ENCODE data around the gene OR7E24. TPM values are rescaled to one million over a fixed set of nuclear protein-coding genes. Genes with fewer than 3 reads are reported as not detected.
"Not testable (repeated sequence)": the region's sequence is repeated elsewhere in the genome, so short reads cannot be mapped to it uniquely, and the experiment has no call there.

The OR7E24 gene
- not detected for total RNA-seq
- not detected for polyA plus RNA-seq
- long read RNA-seq, donor 1 = 0 reads
- long read RNA-seq, donor 2 = 0 reads

GRCh38 chr19:9250630-9251029 lies at the start of gene OR7E24:
OR7E24 (plus strand) TSS chr19:9250930; CDS start chr19:9251044, 114 bp downstream.
- H3K4me1 ChIP-seq = no peaks in the 10 kb centered on the region
- no peak for DNase-seq
- intact Hi-C loops (cut with DNase I; ENCODE audit: low total_unique reads) = no loop called here
- 68 to 87% (median 82%) methylated on average over 1 of the region's 1 CpG for WGBS, 5 donors
- no peak for TF ChIP-seq POLR2AphosphoS5 (IDR thresholded peaks at IDR 0.05)
- no peak for TF ChIP-seq CTCF (IDR thresholded peaks at IDR 0.05 in 8 of 11, conservative IDR thresholded peaks at IDR 0.05 in 3 of 11)
- TF ChIP-seq POLR2A (IDR thresholded peaks at IDR 0.05) = no peak
- H3K27me3 ChIP-seq (replicated peaks in 1 of 7) = no peaks in the 10 kb centered on the region
- H3K9me3 ChIP-seq = peaks cover 0 to 38% (median 4%) of the 10 kb centered on the region in 8 donors
- no peaks in the 10 kb centered on the region for H3K36me3 ChIP-seq
- no peak within 1 kb of the TSS for H3K4me3 ChIP-seq
- H3K27ac ChIP-seq = no peak within 1 kb of the TSS

- intact Hi-C loops (cut with DNase I; ENCODE audit: low total_unique reads) = loop anchor here (5.0 to 10.0 kb wide), 2 partner anchors 61 to 592 kb away; partner anchors contain the start of gene ZNF317
- Histone ChIP-seq H3K4me3 (peak overlapping the region in 5 of 8 donors; percentile 19 to 57 (median 25)), H3K9me3 (no peaks in the 10 kb centered on the region), H3K4me1 (peaks cover 0 to 7% (median 6%) of the 10 kb centered on the region in 6 donors), H3K36me3 (no peaks in the 10 kb centered on the region), H3K27me3 (replicated peaks in 1 of 7) (peaks cover 0 to 8% (median 0%) of the 10 kb centered on the region in 7 donors), H3K27ac (no peak overlapping the region)
- TF ChIP-seq CTCF (IDR thresholded peaks at IDR 0.05 in 8 of 11, conservative IDR thresholded peaks at IDR 0.05 in 3 of 11) (peak; percentile 66 to 93 (median 86)), POLR2A (IDR thresholded peaks at IDR 0.05) (no peak)
- WGBS, 5 donors = 28 to 39% (median 34%) methylated on average over 12 to 13 of the region's 13 CpGs
- peak; percentile 88 for DNase-seq
Observed at GRCh38 chr19:9205501-9206113, 45.1 kb upstream of the OR7E24 start.

- no peak for TF ChIP-seq CTCF (IDR thresholded peaks at IDR 0.05 in 8 of 11, conservative IDR thresholded peaks at IDR 0.05 in 3 of 11)
- no peak for TF ChIP-seq POLR2A (IDR thresholded peaks at IDR 0.05)
- TF ChIP-seq POLR2AphosphoS5 (IDR thresholded peaks at IDR 0.05) = no peak
Observed at GRCh38 chr19:9219489-9219888, 31.2 kb upstream of the OR7E24 start, which contains the start of gene OR7D4. OR7D4 (minus strand) TSS chr19:9219589; CDS start chr19:9214837, 4,752 bp downstream.

GRCh38 chr19:9251236-9251635 lies 506 bp downstream of the OR7E24 start:
- 75 to 80% (median 77%) methylated on average over 5 of the region's 5 CpGs for WGBS, 5 donors
- H3K36me3 ChIP-seq = no peaks in the 10 kb centered on the region
- peaks cover 0 to 38% (median 8%) of the 10 kb centered on the region in 8 donors for H3K9me3 ChIP-seq
- H3K27me3 ChIP-seq (replicated peaks in 1 of 7) = no peaks in the 10 kb centered on the region
- H3K4me3 ChIP-seq = no peak overlapping the region
- intact Hi-C loops (cut with DNase I; ENCODE audit: low total_unique reads) = no loop called here
- TF ChIP-seq POLR2AphosphoS5 (IDR thresholded peaks at IDR 0.05) (no peak), POLR2A (IDR thresholded peaks at IDR 0.05) (no peak), CTCF (IDR thresholded peaks at IDR 0.05 in 8 of 11, conservative IDR thresholded peaks at IDR 0.05 in 3 of 11) (no peak)
- no peaks in the 10 kb centered on the region for H3K4me1 ChIP-seq
- no peak overlapping the region for H3K27ac ChIP-seq
- DNase-seq = no peak

More at GRCh38 chr19:9219489-9219888, 31.2 kb upstream of the OR7E24 start, which contains the start of gene OR7D4:
- intact Hi-C loops (cut with DNase I; ENCODE audit: low total_unique reads) = no loop called here
- Histone ChIP-seq H3K27ac (no peak within 1 kb of the TSS), H3K36me3 (no peaks in the 10 kb centered on the region), H3K9me3 (peaks cover 0 to 33% (median 8%) of the 10 kb centered on the region in 8 donors), H3K4me3 (no peak within 1 kb of the TSS), H3K4me1 (no peaks in the 10 kb centered on the region), H3K27me3 (replicated peaks in 1 of 7) (peaks cover 0 to 9% (median 0%) of the 10 kb centered on the region in 7 donors)
- WGBS, 5 donors = 64 to 83% (median 79%) methylated on average over 3 of the region's 3 CpGs
- no peak for DNase-seq

GRCh38 chr19:9283485-9283884 lies 32.8 kb downstream of the OR7E24 start:
- WGBS, 5 donors = 13 to 27% (median 21%) methylated on average over 3 to 38 of the region's 38 CpGs
- DNase-seq = not testable (repeated sequence)

More at GRCh38 chr19:9283485-9283884, 32.8 kb downstream of the OR7E24 start:
- H3K4me1 ChIP-seq; H3K27ac ChIP-seq; H3K36me3 ChIP-seq; intact Hi-C loops (cut with DNase I; ENCODE audit: low total_unique reads): not testable (repeated sequence)
- peaks cover 0 to 19% (median 0%) of the 10 kb centered on the region in 7 donors for H3K27me3 ChIP-seq (replicated peaks in 1 of 7)
- H3K9me3 ChIP-seq = peaks cover 0 to 100% (median 58%) of the 10 kb centered on the region in 8 donors
- peak overlapping the region in 4 of 8 donors; percentile 7 to 46 (median 31) for H3K4me3 ChIP-seq

All from spleen (tissue), 13 donors.